GM10266 (cell line): ENCODE measurements around the gene HSPG2.

Source experiments
- DNase-seq: peaks from one replicate; pipeline ENCODE4 v3.0.0; 2012; ENCODE audit errors: extremely low spot score
- TF ChIP-seq, protein P1 (sequence below): IDR thresholded peaks from 2 replicates; pipeline ENCODE4 v1.5.1; 2012; ENCODE audit warnings: mild to moderate bottlenecking, low read depth; ENCODE audit not compliant: control insufficient read depth, insufficient read depth; ENCODE audit errors: missing control alignments

Gene HSPG2

DNA sequence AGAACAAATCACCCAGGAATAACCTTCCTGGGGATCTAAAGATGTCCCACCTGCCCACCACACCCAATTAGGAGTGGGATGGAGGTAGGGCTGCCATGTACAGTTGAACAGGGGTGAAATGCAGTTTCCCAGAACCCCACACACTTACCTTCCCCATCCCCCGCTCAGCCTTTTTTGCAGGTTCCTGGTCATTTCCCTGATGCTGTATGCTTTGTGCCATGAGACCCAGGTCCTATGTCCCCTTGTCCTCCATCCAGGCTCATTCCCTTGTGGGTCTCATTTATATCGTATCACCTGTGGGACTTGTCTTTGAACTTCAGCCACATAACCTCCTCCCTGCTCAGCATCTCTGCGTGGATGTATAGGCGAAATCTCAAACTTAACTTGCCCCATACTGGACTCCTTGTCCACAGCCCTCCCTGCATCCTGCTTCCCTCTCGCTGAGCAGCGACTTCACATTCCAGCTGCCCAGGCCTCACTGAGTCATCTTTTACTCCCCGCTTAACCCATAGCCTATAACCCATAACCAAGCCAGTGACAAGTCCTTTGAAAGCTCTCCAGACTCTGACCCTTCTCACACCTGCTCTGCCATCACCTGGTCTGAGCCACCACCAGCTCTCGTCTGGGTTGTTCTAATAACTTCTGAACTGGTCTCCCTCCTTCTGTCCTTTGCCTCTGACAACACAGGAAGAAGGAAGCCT, 120.4 kb downstream of the HSPG2 start:
- DNase-seq = peak; percentile 16
- TF ChIP-seq, protein P1, sequence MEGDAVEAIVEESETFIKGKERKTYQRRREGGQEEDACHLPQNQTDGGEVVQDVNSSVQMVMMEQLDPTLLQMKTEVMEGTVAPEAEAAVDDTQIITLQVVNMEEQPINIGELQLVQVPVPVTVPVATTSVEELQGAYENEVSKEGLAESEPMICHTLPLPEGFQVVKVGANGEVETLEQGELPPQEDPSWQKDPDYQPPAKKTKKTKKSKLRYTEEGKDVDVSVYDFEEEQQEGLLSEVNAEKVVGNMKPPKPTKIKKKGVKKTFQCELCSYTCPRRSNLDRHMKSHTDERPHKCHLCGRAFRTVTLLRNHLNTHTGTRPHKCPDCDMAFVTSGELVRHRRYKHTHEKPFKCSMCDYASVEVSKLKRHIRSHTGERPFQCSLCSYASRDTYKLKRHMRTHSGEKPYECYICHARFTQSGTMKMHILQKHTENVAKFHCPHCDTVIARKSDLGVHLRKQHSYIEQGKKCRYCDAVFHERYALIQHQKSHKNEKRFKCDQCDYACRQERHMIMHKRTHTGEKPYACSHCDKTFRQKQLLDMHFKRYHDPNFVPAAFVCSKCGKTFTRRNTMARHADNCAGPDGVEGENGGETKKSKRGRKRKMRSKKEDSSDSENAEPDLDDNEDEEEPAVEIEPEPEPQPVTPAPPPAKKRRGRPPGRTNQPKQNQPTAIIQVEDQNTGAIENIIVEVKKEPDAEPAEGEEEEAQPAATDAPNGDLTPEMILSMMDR = no peak

DNA sequence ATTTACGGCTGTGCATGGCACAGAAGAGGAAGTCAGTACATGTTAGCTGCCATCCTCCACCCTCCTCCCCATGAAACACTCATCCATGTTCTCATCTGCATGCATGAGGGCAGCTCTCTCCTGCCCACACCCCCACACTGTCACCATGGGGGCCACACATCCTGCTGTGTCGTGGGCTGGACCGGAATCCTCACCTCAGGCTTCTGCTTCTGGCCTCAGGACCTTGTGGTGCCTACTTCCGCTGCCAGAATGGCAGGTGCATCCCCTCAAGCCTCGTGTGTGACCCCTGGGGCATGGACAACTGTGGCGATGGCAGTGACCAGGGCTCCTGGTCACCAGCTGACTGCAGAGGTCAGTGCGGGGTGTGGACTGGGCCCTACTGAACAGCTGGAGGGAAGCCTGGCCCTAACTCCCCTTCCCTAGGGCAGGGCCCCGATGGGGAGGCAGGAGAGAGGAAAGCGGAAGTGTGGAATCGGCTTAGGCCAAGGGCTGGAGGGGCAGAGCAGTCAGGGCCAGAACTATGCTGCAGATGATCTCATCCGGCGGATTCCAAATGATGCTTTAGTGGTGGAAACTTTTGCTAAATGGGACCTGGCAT, 121.3 kb downstream of the HSPG2 start:
- TF ChIP-seq, protein P1 = no peak
- peak; percentile 17 for DNase-seq

DNA sequence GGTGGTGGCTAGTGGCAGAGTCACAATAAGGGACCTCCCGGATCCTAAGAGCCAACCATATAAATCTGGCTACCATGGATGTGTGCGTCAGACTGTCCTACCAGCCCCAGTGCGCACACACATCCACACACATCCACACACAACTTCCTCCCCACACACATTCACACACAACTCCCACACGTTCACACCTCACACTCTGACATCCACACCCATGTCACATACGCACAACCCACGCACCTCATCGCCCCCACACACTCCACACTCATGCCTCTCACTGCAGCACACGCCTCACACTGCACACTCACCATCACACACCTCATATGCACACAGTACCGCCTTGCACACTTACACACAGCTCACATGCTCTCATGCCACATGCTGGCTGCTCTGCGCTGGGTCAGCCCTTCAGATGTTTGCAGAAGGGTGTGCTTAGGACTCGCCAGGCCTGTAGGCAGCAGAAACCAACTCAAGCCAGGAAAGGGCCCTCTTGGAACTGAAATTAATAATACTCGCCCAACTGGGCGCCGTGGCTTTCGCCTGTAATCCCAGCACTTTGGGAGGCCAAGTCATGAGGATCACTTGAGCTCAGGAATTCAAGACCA, 122.0 kb downstream of the HSPG2 start:
- TF ChIP-seq, protein P1 = no peak
- DNase-seq = peak; percentile 12

DNA sequence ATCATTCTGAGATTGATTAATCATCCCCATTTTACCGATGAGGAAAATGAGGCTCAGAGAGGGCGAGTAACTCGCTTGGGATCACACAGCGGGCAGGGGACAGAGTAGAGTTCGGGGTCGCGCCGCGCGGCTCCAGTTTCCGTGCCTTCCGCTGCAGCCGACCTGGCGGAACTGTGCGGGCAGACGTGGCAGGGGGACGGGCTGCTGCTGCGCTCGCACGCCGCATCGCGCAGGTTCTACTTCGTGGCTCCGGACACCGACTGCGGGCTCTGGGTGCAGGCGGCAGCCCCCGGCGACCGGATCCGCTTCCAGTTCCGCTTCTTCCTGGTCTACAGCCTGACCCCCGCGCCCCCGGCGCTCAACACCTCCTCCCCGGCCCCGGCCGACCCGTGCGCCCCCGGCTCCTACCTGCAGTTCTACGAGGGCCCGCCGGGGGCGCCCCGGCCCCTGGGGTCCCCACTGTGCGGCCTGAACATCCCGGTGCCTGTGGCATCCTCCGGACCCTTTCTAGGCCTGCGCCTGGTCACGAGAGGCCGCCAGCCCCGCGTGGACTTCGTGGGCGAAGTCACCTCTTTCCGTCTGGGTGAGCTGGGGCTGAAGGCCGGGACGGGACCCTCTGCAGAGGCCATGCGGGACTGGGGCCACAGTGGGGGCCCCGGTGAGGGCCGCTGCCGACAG, 122.7 kb downstream of the HSPG2 start:
- TF ChIP-seq, protein P1 = peak; percentile 37
- peak; percentile 79 for DNase-seq

DNA sequence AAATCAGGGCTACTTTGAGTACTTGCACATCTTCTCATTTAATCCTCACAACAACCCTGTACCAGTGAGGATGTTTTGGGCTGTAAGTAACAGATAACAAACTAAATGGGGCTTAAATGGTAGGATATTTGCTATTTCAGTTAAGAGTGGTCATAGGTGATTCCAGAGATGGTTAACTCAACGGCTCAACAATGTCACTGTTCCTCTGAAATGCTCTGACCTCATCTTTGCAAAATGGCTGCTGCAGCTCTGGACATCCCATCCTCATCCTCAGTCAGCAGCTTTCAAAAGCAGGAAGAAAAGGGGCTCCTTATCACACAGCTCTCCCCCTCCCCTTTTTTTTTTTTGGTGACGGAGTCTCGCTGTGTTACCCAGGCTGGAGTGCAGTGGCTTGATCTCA, 123.6 kb downstream of the HSPG2 start:
- TF ChIP-seq, protein P1 = no peak
- no peak for DNase-seq

DNA sequence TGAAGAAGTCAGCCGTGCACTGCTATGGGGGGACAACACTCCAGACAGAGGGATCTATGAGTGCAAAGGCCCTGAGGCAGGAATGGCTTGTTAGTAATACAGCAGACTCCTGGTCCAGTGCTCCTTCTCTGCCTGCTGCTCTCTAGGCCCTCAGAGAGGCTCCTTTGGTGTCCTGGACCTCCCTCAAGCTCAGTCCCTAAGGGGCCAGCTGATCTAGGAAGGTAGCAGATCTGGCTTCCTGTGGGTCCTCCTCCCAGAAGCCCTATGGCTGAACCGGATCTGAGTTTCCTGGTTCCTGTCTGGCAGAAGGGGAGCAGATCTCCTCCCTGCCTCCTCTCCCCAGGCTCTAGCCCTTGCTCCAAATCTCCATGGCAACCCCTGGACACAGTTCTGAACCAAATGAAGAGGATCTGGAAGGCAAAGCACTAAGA, 125.2 kb downstream of the HSPG2 start, which contains the start of gene LDLRAD2:
LDLRAD2 (plus strand) TSS at position 391 of the 431 bp plus-strand sequence. CDS start 187 bp downstream, outside the sequence.
- peak; percentile 22 for DNase-seq
- TF ChIP-seq, protein P1 = no peak
